HG02759 (cell line): ENCODE measurements around the gene METAP1D.
"Not testable (repeated sequence)": the region's sequence is repeated elsewhere in the genome, so short reads cannot be mapped to it uniquely, and the experiment has no call there.

ENCODE experiments used
- ATAC-seq: cut with Tn5 transposase; IDR thresholded peaks from one replicate; pipeline ENCODE4 v1.9.1; 2021; ENCODE audit warnings: mild to moderate bottlenecking, moderate library complexity; ENCODE audit not compliant: unreplicated experiment

Gene METAP1D

DNA sequence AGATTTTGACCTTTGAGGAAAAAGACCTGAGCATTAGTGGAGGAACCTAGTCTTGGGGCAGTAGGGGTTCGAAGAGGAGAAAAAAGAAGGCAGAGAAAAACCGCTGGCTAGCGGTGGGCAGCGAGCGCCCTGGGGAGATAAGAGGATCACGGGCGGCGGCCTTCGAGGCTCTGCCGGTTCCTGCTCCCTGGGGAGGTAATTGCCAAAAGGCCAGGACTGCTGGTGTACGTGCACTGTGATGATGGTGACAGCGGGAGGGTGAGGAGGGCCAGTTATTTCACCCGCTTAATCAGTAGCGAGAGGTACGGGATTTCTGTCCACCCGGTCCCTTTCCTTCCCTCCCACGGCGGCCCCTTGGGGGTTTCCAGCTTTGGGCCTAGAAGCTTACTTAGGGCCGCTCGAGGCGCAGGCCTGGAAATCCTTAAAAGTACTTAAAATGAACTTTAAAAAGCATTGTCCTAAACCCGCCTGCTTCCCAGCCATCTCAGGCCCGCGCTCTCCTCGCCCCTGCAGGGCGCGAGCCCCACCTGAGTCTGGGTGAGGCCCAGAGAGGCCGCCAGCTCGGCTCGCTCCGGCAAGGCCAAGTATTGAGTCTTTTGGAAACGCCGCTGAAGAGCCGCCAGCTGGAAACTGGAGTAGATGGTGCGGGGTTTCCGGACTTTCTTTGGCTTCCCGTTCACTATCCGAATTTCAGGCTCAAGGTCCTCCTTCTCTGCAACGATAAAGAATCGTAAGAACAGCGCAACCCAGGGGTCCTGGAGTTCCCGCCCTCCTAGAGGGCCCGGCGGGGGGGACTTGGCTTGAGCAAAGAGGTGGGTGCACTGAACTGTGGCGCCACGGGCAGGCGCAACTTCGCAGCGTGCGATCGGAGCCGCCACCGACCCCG lies 101.4 kb downstream of the METAP1D start:
- ATAC-seq = no peak

- ATAC-seq = no peak
These were observed 102.2 kb downstream of the METAP1D start for GRCh38 chr2:172101821-172102390.

- ATAC-seq = peak; percentile 81
These were observed 102.9 kb downstream of the METAP1D start, which contains the start of gene DLX2 for GRCh38 chr2:172102391-172103359. DLX2 (minus strand) TSS chr2:172102900; CDS start chr2:172102538, 362 bp downstream.

- ATAC-seq = no peak
These were observed 103.9 kb downstream of the METAP1D start for GRCh38 chr2:172103471-172104272.

DNA sequence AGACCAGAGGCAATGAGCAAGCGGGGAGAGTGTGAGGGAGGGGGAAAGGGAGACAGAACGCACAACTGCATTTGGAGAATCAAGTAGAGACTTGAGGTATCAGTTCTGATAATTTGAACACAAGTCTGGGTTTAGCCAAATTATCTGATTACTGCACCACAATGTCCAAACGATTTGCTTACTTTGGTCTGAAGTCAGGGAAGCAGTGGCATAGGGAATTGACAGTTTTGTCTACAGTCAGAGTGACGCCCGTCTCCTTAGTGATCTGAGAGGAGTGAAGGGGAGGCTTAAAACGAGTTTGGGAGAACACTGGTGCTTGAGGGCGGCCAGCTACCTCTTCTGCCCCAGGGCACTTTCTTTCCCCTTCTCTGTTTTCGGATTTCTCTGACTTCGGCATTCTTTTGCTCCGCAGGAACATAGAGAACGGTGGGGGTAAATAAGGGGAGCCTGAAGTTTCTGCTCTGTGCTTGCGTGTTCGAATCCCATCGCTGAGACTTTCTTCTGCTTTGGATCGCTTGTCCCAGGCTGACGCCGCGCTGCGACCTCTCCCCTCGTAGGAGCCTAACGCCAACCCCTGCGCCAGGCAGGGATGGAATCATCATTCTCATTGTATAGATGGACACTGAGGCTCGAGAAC lies 105.8 kb downstream of the METAP1D start:
- no peak for ATAC-seq

- no peak for ATAC-seq
These were observed 106.6 kb downstream of the METAP1D start for GRCh38 chr2:172106108-172106961.

DNA sequence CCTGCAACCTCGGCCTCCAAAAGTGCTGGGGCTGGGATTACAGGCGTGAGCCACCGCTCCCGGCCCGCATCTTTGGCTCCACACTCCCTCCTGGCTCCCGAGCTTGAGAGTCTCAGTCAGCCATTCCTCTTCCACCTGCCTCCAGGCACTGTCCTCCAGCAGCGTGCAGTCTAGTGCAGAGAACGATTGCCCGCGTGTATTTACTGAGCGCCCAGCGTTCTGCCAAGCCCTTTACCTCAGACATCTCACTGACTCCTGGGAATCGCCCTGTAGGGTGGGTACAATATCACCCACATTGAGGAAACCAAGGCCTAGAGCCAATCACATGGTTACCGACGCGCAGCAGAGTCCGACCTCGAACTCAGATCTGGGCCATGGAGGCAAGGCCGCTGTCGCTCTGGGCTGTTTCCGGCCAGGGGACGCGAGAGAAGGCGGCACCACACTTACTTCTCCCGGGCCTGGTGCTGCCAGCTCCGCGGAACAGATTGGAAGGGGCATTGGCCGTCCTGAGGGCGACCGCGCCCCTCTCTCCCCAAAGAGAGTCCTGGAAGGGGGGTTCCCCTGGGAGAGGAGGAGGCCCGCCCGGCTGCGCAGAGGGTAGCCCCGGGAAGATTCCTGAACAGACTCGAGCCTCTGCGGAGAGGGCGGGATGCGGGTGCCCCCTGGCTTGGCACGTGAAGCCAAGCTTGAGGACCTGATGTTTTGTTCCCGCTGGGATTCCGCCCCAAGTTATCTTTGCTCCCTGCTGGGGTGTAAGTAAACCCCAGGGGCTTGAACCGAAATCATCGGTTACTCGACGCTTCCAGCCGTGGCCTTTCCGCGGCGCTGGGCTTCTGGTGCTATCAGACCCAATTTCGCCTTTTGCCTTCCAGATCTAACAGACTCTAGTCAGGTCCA lies 108.2 kb downstream of the METAP1D start:
- no peak for ATAC-seq

GRCh38 chr2:172108587-172108930 lies 108.8 kb downstream of the METAP1D start:
- no peak for ATAC-seq

DNA sequence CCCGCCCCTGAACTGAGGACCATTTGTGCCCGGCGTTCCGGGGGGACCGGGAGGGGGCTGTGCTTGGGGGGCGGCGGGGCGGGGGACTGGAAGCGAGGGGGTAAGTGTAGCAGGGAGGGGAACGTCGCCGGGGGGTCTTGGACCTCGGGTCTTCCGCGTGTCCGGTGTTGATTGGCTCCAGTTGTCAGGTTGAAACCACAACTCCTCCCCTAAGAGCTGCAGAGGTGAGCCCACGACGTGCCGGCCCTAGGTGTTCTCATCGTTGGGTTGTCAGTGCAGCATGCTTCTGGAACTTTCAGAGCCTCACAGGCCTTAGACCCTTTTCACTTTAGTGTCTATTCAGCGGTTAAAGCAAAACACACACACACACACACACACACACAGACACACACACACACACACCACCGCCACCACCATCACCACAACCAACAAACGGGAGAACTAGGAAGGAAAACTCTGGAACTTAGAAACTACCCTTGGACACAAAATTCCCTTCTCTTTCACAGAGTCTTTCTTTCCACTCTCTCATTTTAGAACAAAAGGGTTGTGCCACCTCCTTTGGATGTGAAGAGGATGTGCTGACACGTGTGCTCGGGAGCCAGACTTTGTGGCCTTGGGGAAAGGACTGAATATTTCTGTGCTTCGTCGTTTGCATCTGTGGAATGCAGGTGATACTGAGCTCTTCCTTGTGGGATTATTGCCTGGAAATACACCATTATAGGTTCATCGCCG lies 109.7 kb downstream of the METAP1D start:
- no peak for ATAC-seq

- ATAC-seq = no peak
These were observed 110.4 kb downstream of the METAP1D start for GRCh38 chr2:172109988-172110811.

- ATAC-seq = no peak
These were observed 113.9 kb downstream of the METAP1D start for GRCh38 chr2:172113617-172114016.

GRCh38 chr2:172114176-172114575 lies 114.4 kb downstream of the METAP1D start:
- not testable (repeated sequence) for ATAC-seq

- no peak for ATAC-seq
These were observed 114.8 kb downstream of the METAP1D start for GRCh38 chr2:172114579-172114978.

- no peak for ATAC-seq
These were observed 116.4 kb downstream of the METAP1D start for GRCh38 chr2:172116107-172116506.

DNA sequence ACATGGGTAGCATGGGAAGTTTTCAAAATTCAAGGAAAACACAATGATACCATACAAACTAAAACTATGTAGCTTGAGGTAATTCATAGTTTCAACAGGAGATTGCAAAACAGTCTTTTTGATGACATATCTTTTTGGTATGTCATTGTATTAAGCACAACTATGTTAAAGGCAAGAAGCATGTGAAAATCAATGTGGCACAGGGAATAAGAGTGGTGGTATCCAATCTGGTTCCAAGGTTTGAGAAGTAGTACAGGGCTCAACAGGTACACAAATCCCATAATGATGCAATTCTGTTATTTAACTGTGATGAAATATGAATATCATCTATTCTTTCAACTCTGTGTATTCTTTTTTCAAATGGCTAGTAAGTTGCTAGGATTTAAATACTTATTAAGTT lies 119.3 kb downstream of the METAP1D start:
- no peak for ATAC-seq

- no peak for ATAC-seq
These were observed 120.4 kb downstream of the METAP1D start for GRCh38 chr2:172120118-172120517.
